Keratinocyte (primary cell): ENCODE data around the gene CCDC146. TPM values are rescaled to one million over a fixed set of nuclear protein-coding genes. Genes with fewer than 3 reads are reported as not detected.
"Not testable (repeated sequence)": the region's sequence is repeated elsewhere in the genome, so short reads cannot be mapped to it uniquely, and the experiment has no call there.

Experiments used
- DNase-seq: peaks from one replicate; pipeline ENCODE4 v3.0.0-alpha.2; 2011; ENCODE audit warnings: low read depth, missing footprints, low spot score
- FAIRE-seq: peaks from 2 replicates; lab custom pipeline; 2011; peaks lifted over from hg19 to GRCh38; lab: Jason Lieb, UNC
- H2AFZ ChIP-seq: 2 replicates; pipeline ENCODE4 v1.6.0; 2012; ENCODE audit warnings: low read length, control low read depth, inconsistent platforms; ENCODE audit not compliant: control insufficient read depth
- H3K27ac ChIP-seq: 2 replicates; pipeline ENCODE4 v1.5.1; 2011; ENCODE audit warnings: low read length; ENCODE audit not compliant: control insufficient read depth, insufficient read depth
- H3K27me3 ChIP-seq: 3 replicates; pipeline ENCODE4 v1.6.0; 2011; ENCODE audit warnings: low read length; ENCODE audit not compliant: control insufficient read depth, insufficient read depth; ENCODE audit errors: extremely low read depth
- H3K36me3 ChIP-seq, 2 experiments: 2 replicates in 1 of 2; 3 replicates in 1 of 2; pipeline ENCODE4 v1.5.1; 2011; ENCODE audit warnings: low read length in 2 of 2, mild to moderate bottlenecking in 1 of 2; ENCODE audit not compliant: control insufficient read depth in 2 of 2, insufficient read depth in 2 of 2; ENCODE audit errors: extremely low read depth in 1 of 2
- H3K4me1 ChIP-seq: 3 replicates; pipeline ENCODE4 v1.5.1; 2011; ENCODE audit warnings: low read length; ENCODE audit not compliant: control insufficient read depth, insufficient read depth; ENCODE audit errors: extremely low read depth
- H3K4me2 ChIP-seq: 3 replicates; pipeline ENCODE4 v1.6.0; 2011; ENCODE audit warnings: low read depth, low read length; ENCODE audit not compliant: control insufficient read depth, insufficient read depth; ENCODE audit errors: extremely low read depth
- H3K4me3 ChIP-seq, 3 experiments: fragments of 200-600 bp in 1 of 3; sonication (generic) in 1 of 3; 2 replicates in 2 of 3; 3 replicates in 1 of 3; pipeline ENCODE4 v1.5.1; 2011 to 2016; ENCODE audit warnings: low read length in 3 of 3, mild to moderate bottlenecking in 3 of 3, control low read depth in 2 of 3, inconsistent platforms in 1 of 3, low read depth in 1 of 3, mixed read lengths in 1 of 3, mixed run types in 1 of 3, moderate library complexity in 1 of 3; ENCODE audit not compliant: control insufficient read depth in 2 of 3, insufficient read depth in 2 of 3; ENCODE audit errors: extremely low read depth in 1 of 3
- H3K79me2 ChIP-seq: 2 replicates; pipeline ENCODE4 v1.6.0; 2012; ENCODE audit warnings: low read length; ENCODE audit not compliant: control insufficient read depth, insufficient read depth
- H3K9ac ChIP-seq: 3 replicates; pipeline ENCODE4 v1.6.0; 2011; ENCODE audit warnings: low read length; ENCODE audit not compliant: control insufficient read depth, insufficient read depth; ENCODE audit errors: extremely low read depth
- H3K9me1 ChIP-seq: 3 replicates; pipeline ENCODE4 v1.6.0; 2011; ENCODE audit warnings: low read length; ENCODE audit not compliant: control insufficient read depth, insufficient read depth; ENCODE audit errors: extremely low read depth
- H3K9me3 ChIP-seq: 2 replicates; pipeline ENCODE4 v1.5.1; 2012; ENCODE audit warnings: low read depth, low read length; ENCODE audit not compliant: control insufficient read depth
- H4K20me1 ChIP-seq: 3 replicates; pipeline ENCODE4 v1.6.0; 2011; ENCODE audit warnings: low read length; ENCODE audit not compliant: control insufficient read depth, insufficient read depth; ENCODE audit errors: extremely low read depth
- CTCF ChIP-seq, 3 experiments: IDR thresholded peaks in 1 of 3; conservative IDR thresholded peaks in 1 of 3; optimal IDR thresholded peaks in 1 of 3; 2 replicates in 2 of 3; 3 replicates in 1 of 3; pipeline versions ENCODE3 to v1.5.1; 2011; ENCODE audit warnings: low read length in 3 of 3, mild to moderate bottlenecking in 3 of 3, moderate library complexity in 2 of 3, control low read depth in 1 of 3, inconsistent platforms in 1 of 3; ENCODE audit not compliant: insufficient read depth in 2 of 3; ENCODE audit errors: extremely low read depth in 1 of 3
- EZH2 ChIP-seq: IDR thresholded peaks from one replicate; pipeline ENCODE4 v1.6.1; 2012; ENCODE audit warnings: inconsistent platforms, mild to moderate bottlenecking, low read length, moderate library complexity
- dilution Hi-C: fragments of 300-500 bp; cut with MboI; formaldehyde crosslinking; loops from one replicate; pipeline ENCODE4 v1.7.0; 2020; ENCODE audit warnings: low sequenced_read_pairs; ENCODE audit not compliant: extremely low pct_ligation_motif_present
- polyA plus RNA-seq, 5 experiments: library from polyadenylated mRNA; depleted of rRNA in 3 of 5; stranded (reverse) in 3 of 5; stranded (forward) in 1 of 5; unstranded in 1 of 5; fragments of >200 nt; gene quantifications; 1 replicate in 1 of 5; 2 replicates in 3 of 5; 3 replicates in 1 of 5; pipeline versions ENCODE4 v1.2.1 to v1.2.3, GENCODE V29; 2011 to 2012; ENCODE audit warnings: missing spikeins in 2 of 5, low read depth in 1 of 5, low replicate concordance in 1 of 5

The CCDC146 gene
- polyA plus RNA-seq, 1 donor (not counting 4 experiments of a cell fraction or from before 2014, with no cell fraction given) = 5.7 TPM

GRCh38 chr7:77330169-77330882 lies 207.9 kb downstream of the CCDC146 start:
- DNase-seq = no peak
- H3K9me3 ChIP-seq = no peaks in the 10 kb centered on the region
- dilution Hi-C loops = no loop called here
- no peaks in the 10 kb centered on the region for H4K20me1 ChIP-seq
- TF ChIP-seq EZH2 (no peak), CTCF (optimal IDR thresholded peaks at IDR 0.05 in 1 of 3, IDR thresholded peaks at IDR 0.05 in 1 of 3, conservative IDR thresholded peaks at IDR 0.05 in 1 of 3; ENCODE audit: extremely low read depth in 1 of 3, insufficient read depth in 2 of 3, low read length in 3 of 3) (no peak)
- H3K4me2 ChIP-seq = no peak overlapping the region
- no peaks in the 10 kb centered on the region for H3K79me2 ChIP-seq
- H3K9me1 ChIP-seq = peaks cover 3% of the 10 kb centered on the region
- no peaks in the 10 kb centered on the region for H3K36me3 ChIP-seq
- H2AFZ ChIP-seq = no peak overlapping the region
- no peak overlapping the region for H3K4me3 ChIP-seq
- H3K27me3 ChIP-seq = no peaks in the 10 kb centered on the region
- H3K4me1 ChIP-seq = peaks cover 48% of the 10 kb centered on the region
- H3K9ac ChIP-seq = no peak overlapping the region
- FAIRE-seq = no peak
- H3K27ac ChIP-seq = no peak overlapping the region

GRCh38 chr7:77331938-77332695 lies 209.7 kb downstream of the CCDC146 start:
- TF ChIP-seq EZH2 = no peak
- TF ChIP-seq CTCF (optimal IDR thresholded peaks at IDR 0.05 in 1 of 3, IDR thresholded peaks at IDR 0.05 in 1 of 3, conservative IDR thresholded peaks at IDR 0.05 in 1 of 3; ENCODE audit: extremely low read depth in 1 of 3, insufficient read depth in 2 of 3, low read length in 3 of 3) = peak; percentile 60 to 81 (median 66)
- Histone ChIP-seq H3K79me2 (no peaks in the 10 kb centered on the region), H3K36me3 (no peaks in the 10 kb centered on the region), H2AFZ (no peak overlapping the region), H3K4me1 (peaks cover 36% of the 10 kb centered on the region), H3K27ac (no peak overlapping the region), H4K20me1 (no peaks in the 10 kb centered on the region), H3K27me3 (no peaks in the 10 kb centered on the region), H3K9me3 (no peaks in the 10 kb centered on the region), H3K4me2 (no peak overlapping the region), H3K4me3 (no peak overlapping the region), H3K9ac (no peak overlapping the region), H3K9me1 (peaks cover 3% of the 10 kb centered on the region)
- peak; percentile 44 for DNase-seq
- FAIRE-seq = peak; percentile 84
- dilution Hi-C loops = no loop called here

GRCh38 chr7:77334039-77334438 lies 211.6 kb downstream of the CCDC146 start:
- H3K27me3 ChIP-seq, H3K27ac ChIP-seq, H3K9me3 ChIP-seq, H3K4me2 ChIP-seq, H3K79me2 ChIP-seq, H3K36me3 ChIP-seq, H3K9ac ChIP-seq, H3K9me1 ChIP-seq, H4K20me1 ChIP-seq, DNase-seq, H3K4me3 ChIP-seq, FAIRE-seq, dilution Hi-C loops, H2AFZ ChIP-seq: not testable (repeated sequence)
- H3K4me1 ChIP-seq = peaks cover 17% of the 10 kb centered on the region
